ENCODE measurements around the gene AQP12A. TPM values are rescaled to one million over a fixed set of nuclear protein-coding genes. Genes with fewer than 3 reads are reported as not detected.

AQP12A gene
- total and polyA plus RNA-seq, 2 experiments from 2014 or later = not detected

Small RNA genes lying within 50 kb of the gene (small RNA-seq; reads per million reads assigned to genes)
- gene AC011298.3 (ENCODE audit: low replicate concordance) = not detected

Other genes with a start within 250 kb of the AQP12A start
- gene ANKMY1, start 133.9 kb upstream of the AQP12A start, total RNA-seq (2014; rRNA removed; shearing (Covaris generic)) = 8.9 and 9.0 TPM in 2 replicates
- gene ANKMY1, start 133.9 kb upstream of the AQP12A start, polyA plus RNA-seq (2016; fragmentation: Nextera tagmentation; extraction: Ambion mirVana) = 2.3 TPM in 2 replicates
- gene DUSP28, start 131.5 kb upstream of the AQP12A start, total RNA-seq (2014; rRNA removed; shearing (Covaris generic)) = 1.0 and 2.7 TPM in 2 replicates
- gene DUSP28, start 131.5 kb upstream of the AQP12A start, polyA plus RNA-seq (2016; fragmentation: Nextera tagmentation; extraction: Ambion mirVana) = 4.3 and 4.8 TPM in 2 replicates
- 21.0 and 28.4 TPM in 2 replicates for gene RNPEPL1, start 123.4 kb upstream of the AQP12A start, total RNA-seq (2014; rRNA removed; shearing (Covaris generic))
- 5.5 and 6.0 TPM in 2 replicates for gene RNPEPL1, start 123.4 kb upstream of the AQP12A start, polyA plus RNA-seq (2016; fragmentation: Nextera tagmentation; extraction: Ambion mirVana)
- gene CAPN10, start 105.1 kb upstream of the AQP12A start, total RNA-seq (2014; rRNA removed; shearing (Covaris generic)) = 47.0 and 59.8 TPM in 2 replicates
- 30.2 and 31.7 TPM in 2 replicates for gene CAPN10, start 105.1 kb upstream of the AQP12A start, polyA plus RNA-seq (2016; fragmentation: Nextera tagmentation; extraction: Ambion mirVana)
- 0.39 TPM in 1 of 2 replicates, not detected in the other for gene GPR35, start 66.4 kb upstream of the AQP12A start, total RNA-seq (2014; rRNA removed; shearing (Covaris generic))
- 0.21 TPM in 1 of 2 replicates, not detected in the other for gene GPR35, start 66.4 kb upstream of the AQP12A start, polyA plus RNA-seq (2016; fragmentation: Nextera tagmentation; extraction: Ambion mirVana)
- not detected in 2 replicates for gene AQP12B, start 9.0 kb upstream of the AQP12A start, total RNA-seq (2014; rRNA removed; shearing (Covaris generic))
- gene AQP12B, start 9.0 kb upstream of the AQP12A start, polyA plus RNA-seq (2016; fragmentation: Nextera tagmentation; extraction: Ambion mirVana) = not detected in 2 replicates
- 183 and 214 TPM in 2 replicates for gene KIF1A, start 128.4 kb downstream of the AQP12A start, total RNA-seq (2014; rRNA removed; shearing (Covaris generic))
- gene KIF1A, start 128.4 kb downstream of the AQP12A start, polyA plus RNA-seq (2016; fragmentation: Nextera tagmentation; extraction: Ambion mirVana) = 158 and 169 TPM in 2 replicates
- not detected in 2 replicates for gene AGXT, start 177.0 kb downstream of the AQP12A start, total RNA-seq (2014; rRNA removed; shearing (Covaris generic))
- gene AGXT, start 177.0 kb downstream of the AQP12A start, polyA plus RNA-seq (2016; fragmentation: Nextera tagmentation; extraction: Ambion mirVana) = not detected in 2 replicates
- not detected in 2 replicates for gene MAB21L4, start 204.3 kb downstream of the AQP12A start, total RNA-seq (2014; rRNA removed; shearing (Covaris generic))
- gene MAB21L4, start 204.3 kb downstream of the AQP12A start, polyA plus RNA-seq (2016; fragmentation: Nextera tagmentation; extraction: Ambion mirVana) = 0.10 TPM in 1 of 2 replicates, not detected in the other
- gene CROCC2, start 214.5 kb downstream of the AQP12A start, total RNA-seq (2014; rRNA removed; shearing (Covaris generic)) = not detected in 2 replicates
- not detected in 2 replicates for gene CROCC2, start 214.5 kb downstream of the AQP12A start, polyA plus RNA-seq (2016; fragmentation: Nextera tagmentation; extraction: Ambion mirVana)